ENCODE measurements around the gene PDE2A.

Gene PDE2A

GRCh38 chr11:72709478-72710238 lies 35.4 kb upstream of the PDE2A start:
- no CpG with 5 or more reads among the region's 20 CpGs for WGBS (ENCODE audit: extremely low coverage, insufficient coverage, insufficient read length)
- no peak overlapping the region for H3K4ac ChIP-seq (ENCODE audit: low read depth, low read length)
- no peak overlapping the region for H2BK12ac ChIP-seq (ENCODE audit: low read length)
- no peak overlapping the region for H3K4me3 ChIP-seq (ENCODE audit: low read depth, low read length)
- no peaks in the 10 kb centered on the region for H3K9me3 ChIP-seq (ENCODE audit: insufficient read depth, low read depth, low read length)
- H3K79me1 ChIP-seq (ENCODE audit: low read length), result no peaks in the 10 kb centered on the region
- H3K18ac ChIP-seq (ENCODE audit: low read length), result no peak overlapping the region
- H4K8ac ChIP-seq (ENCODE audit: low read depth, low read length), result no peak overlapping the region
- peaks cover 14 to 18% of the 10 kb centered on the region in 2 experiments for H3K4me1 ChIP-seq (ENCODE audit: control insufficient read depth in 1 of 2, insufficient read depth in 2 of 2, low read length in 2 of 2)
- H3K27ac ChIP-seq (ENCODE audit: low read depth, low read length), result no peak overlapping the region
- H3K23ac ChIP-seq (ENCODE audit: low read length), result no peak overlapping the region
- H3K27me3 ChIP-seq (ENCODE audit: insufficient read depth, low read length), result no peaks in the 10 kb centered on the region
- no peak overlapping the region for H4K12ac ChIP-seq (ENCODE audit: low read depth, low read length)
- peaks cover 3% of the 10 kb centered on the region for H3K79me2 ChIP-seq (ENCODE audit: control insufficient read depth, insufficient read depth, low read length, poor library complexity)
- no peak for DNase-seq
- no peak overlapping the region for H4K91ac ChIP-seq (ENCODE audit: low read depth, low read length)
- H2BK120ac ChIP-seq (ENCODE audit: insufficient read depth, low read length, poor library complexity), result no peak overlapping the region
- H3K4me2 ChIP-seq (ENCODE audit: low read length), result no peak overlapping the region
- H3K36me3 ChIP-seq (ENCODE audit: control insufficient read depth in 1 of 2, insufficient read depth in 2 of 2, low read length in 2 of 2), result peaks cover 7 to 18% of the 10 kb centered on the region in 2 experiments
- no peak overlapping the region for H3K14ac ChIP-seq (ENCODE audit: low read length)
- no peak overlapping the region for H2AK5ac ChIP-seq (ENCODE audit: low read length)
- H3K9ac ChIP-seq (ENCODE audit: low read length), result no peak overlapping the region
- H2AFZ ChIP-seq (ENCODE audit: insufficient read depth, low read length, poor library complexity), result no peak overlapping the region
- no peak overlapping the region for H2BK5ac ChIP-seq (ENCODE audit: low read depth, low read length, poor library complexity)

DNA sequence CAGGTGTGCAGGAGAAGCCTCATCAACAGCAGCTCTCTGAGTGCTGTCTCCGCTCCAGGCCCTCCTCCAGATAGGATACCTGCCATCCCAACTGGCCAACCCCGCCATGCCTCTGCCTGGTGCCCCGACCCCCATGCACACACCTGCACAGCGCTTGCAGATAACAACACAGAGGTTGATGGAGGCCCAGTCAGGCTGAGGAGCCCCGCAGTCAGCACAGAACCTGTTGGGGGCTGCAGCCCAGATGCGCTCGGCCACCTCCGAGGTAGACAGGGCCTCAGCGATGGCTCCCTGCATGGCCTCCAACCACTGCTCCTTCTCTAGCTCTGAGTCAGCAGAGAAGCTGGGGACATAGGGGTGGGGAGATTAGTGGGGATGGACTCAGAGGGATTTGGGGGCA lies 32.8 kb upstream of the PDE2A start:
- H3K27me3 ChIP-seq (ENCODE audit: insufficient read depth, low read length), result no peaks in the 10 kb centered on the region
- peaks cover 7 to 18% of the 10 kb centered on the region in 2 experiments for H3K36me3 ChIP-seq (ENCODE audit: control insufficient read depth in 1 of 2, insufficient read depth in 2 of 2, low read length in 2 of 2)
- no peak overlapping the region for H3K14ac ChIP-seq (ENCODE audit: low read length)
- H4K12ac ChIP-seq (ENCODE audit: low read depth, low read length), result no peak overlapping the region
- peak overlapping the region; percentile 23 for H3K4me3 ChIP-seq (ENCODE audit: low read depth, low read length)
- no peak overlapping the region for H3K27ac ChIP-seq (ENCODE audit: low read depth, low read length)
- H3K9ac ChIP-seq (ENCODE audit: low read length), result no peak overlapping the region
- no peak overlapping the region for H2BK120ac ChIP-seq (ENCODE audit: insufficient read depth, low read length, poor library complexity)
- no peak overlapping the region for H4K8ac ChIP-seq (ENCODE audit: low read depth, low read length)
- no peak overlapping the region for H3K4me2 ChIP-seq (ENCODE audit: low read length)
- no peaks in the 10 kb centered on the region for H3K9me3 ChIP-seq (ENCODE audit: insufficient read depth, low read depth, low read length)
- H3K4ac ChIP-seq (ENCODE audit: low read depth, low read length), result no peak overlapping the region
- no peaks in the 10 kb centered on the region for H3K79me1 ChIP-seq (ENCODE audit: low read length)
- no peak overlapping the region for H3K18ac ChIP-seq (ENCODE audit: low read length)
- H4K91ac ChIP-seq (ENCODE audit: low read depth, low read length), result no peak overlapping the region
- no CpG with 5 or more reads among the region's 9 CpGs for WGBS (ENCODE audit: extremely low coverage, insufficient coverage, insufficient read length)
- peaks cover 3 to 12% of the 10 kb centered on the region in 2 experiments for H3K4me1 ChIP-seq (ENCODE audit: control insufficient read depth in 1 of 2, insufficient read depth in 2 of 2, low read length in 2 of 2)
- H2BK5ac ChIP-seq (ENCODE audit: low read depth, low read length, poor library complexity), result no peak overlapping the region
- no peak overlapping the region for H2AFZ ChIP-seq (ENCODE audit: insufficient read depth, low read length, poor library complexity)
- H2BK12ac ChIP-seq (ENCODE audit: low read length), result no peak overlapping the region
- H2AK5ac ChIP-seq (ENCODE audit: low read length), result no peak overlapping the region
- no peak for DNase-seq
- H3K23ac ChIP-seq (ENCODE audit: low read length), result no peak overlapping the region
- no peaks in the 10 kb centered on the region for H3K79me2 ChIP-seq (ENCODE audit: control insufficient read depth, insufficient read depth, low read length, poor library complexity)

DNA sequence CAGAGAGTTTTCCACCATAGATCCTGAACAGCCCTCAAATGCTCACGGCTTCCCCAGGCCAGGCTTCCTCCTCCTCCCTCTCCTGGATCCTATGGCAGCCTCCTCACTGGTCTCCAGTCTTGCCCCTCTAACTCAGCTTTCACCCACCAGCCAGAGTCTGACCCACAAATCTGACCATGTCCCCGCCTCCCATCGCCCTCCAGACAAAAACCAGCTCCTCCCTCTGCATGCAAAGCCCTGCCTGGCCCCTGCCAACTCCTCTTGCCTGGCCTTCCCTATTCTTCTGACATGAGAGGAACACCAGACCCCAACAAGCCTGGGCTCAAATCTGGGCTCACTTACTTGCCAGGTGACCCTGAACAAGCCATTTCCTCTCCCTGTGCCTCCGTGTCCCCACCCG lies 32.4 kb upstream of the PDE2A start:
- Histone ChIP-seq H3K4me2 (ENCODE audit: low read length) (no peak overlapping the region), H3K79me2 (ENCODE audit: control insufficient read depth, insufficient read depth, low read length, poor library complexity) (no peaks in the 10 kb centered on the region), H3K18ac (ENCODE audit: low read length) (no peak overlapping the region), H3K27ac (ENCODE audit: low read depth, low read length) (no peak overlapping the region), H2AK5ac (ENCODE audit: low read length) (no peak overlapping the region), H2BK5ac (ENCODE audit: low read depth, low read length, poor library complexity) (no peak overlapping the region), H3K79me1 (ENCODE audit: low read length) (no peaks in the 10 kb centered on the region), H3K36me3 (ENCODE audit: control insufficient read depth in 1 of 2, insufficient read depth in 2 of 2, low read length in 2 of 2) (peaks cover 7 to 18% of the 10 kb centered on the region in 2 experiments), H3K27me3 (ENCODE audit: insufficient read depth, low read length) (no peaks in the 10 kb centered on the region), H3K9me3 (ENCODE audit: insufficient read depth, low read depth, low read length) (no peaks in the 10 kb centered on the region), H3K23ac (ENCODE audit: low read length) (no peak overlapping the region), H3K4ac (ENCODE audit: low read depth, low read length) (no peak overlapping the region), H4K91ac (ENCODE audit: low read depth, low read length) (no peak overlapping the region), H4K8ac (ENCODE audit: low read depth, low read length) (no peak overlapping the region), H2BK12ac (ENCODE audit: low read length) (no peak overlapping the region), H3K9ac (ENCODE audit: low read length) (no peak overlapping the region), H2BK120ac (ENCODE audit: insufficient read depth, low read length, poor library complexity) (no peak overlapping the region), H3K4me1 (ENCODE audit: control insufficient read depth in 1 of 2, insufficient read depth in 2 of 2, low read length in 2 of 2) (peaks cover 2 to 11% of the 10 kb centered on the region in 2 experiments), H4K12ac (ENCODE audit: low read depth, low read length) (no peak overlapping the region), H3K14ac (ENCODE audit: low read length) (no peak overlapping the region), H3K4me3 (ENCODE audit: low read depth, low read length) (peak overlapping the region; percentile 23), H2AFZ (ENCODE audit: insufficient read depth, low read length, poor library complexity) (no peak overlapping the region)
- no CpG with 5 or more reads among the region's 5 CpGs for WGBS (ENCODE audit: extremely low coverage, insufficient coverage, insufficient read length)
- no peak for DNase-seq

DNA sequence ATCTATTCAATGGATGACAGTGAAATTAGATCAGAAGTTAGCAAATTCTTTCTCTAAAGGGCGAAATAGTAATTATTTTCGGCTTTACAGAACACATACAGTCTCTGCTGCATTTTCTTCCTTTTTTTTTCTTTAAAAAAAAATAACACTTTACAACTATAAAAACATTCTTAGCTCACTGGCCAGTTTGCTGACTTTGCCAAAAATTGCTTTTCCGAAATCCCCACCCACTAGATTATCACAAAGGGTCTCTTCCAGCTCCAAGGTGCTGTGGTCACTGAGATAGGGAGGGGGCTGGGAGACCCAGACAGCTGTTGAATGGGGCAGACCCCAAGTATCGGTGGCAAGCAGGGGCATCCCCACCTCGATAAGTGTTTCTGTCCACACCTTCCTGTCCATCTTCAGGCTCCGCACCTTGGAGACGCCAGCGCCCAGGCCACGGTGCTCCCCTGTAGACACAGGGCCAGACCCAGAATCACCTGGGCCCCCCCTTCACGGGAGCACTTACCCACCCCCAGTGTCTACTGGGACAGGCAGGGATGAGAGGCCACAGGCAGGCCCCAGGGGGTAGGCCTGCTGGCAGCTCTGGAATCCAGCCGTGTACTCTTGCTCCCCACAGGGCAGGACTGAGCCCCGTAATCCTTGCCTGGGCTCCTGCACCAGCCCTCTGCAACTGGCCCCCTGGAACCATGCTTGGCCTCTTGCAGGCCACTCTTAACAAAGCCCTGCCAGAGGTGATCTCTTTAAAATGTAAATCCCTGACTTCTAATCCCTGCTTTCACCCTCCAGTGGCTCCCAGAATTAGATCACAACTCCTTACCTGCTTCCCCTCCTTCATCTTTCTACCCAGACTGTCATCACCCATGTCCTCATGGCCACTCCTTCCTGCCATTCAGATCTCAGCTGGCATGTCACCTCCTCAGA lies 31.5 kb upstream of the PDE2A start:
- Histone ChIP-seq H4K12ac (ENCODE audit: low read depth, low read length) (no peak overlapping the region), H3K18ac (ENCODE audit: low read length) (no peak overlapping the region), H3K9ac (ENCODE audit: low read length) (no peak overlapping the region), H3K9me3 (ENCODE audit: insufficient read depth, low read depth, low read length) (no peaks in the 10 kb centered on the region), H3K79me1 (ENCODE audit: low read length) (no peaks in the 10 kb centered on the region), H3K4ac (ENCODE audit: low read depth, low read length) (no peak overlapping the region), H2BK120ac (ENCODE audit: insufficient read depth, low read length, poor library complexity) (no peak overlapping the region), H3K23ac (ENCODE audit: low read length) (no peak overlapping the region), H2AFZ (ENCODE audit: insufficient read depth, low read length, poor library complexity) (no peak overlapping the region), H2BK5ac (ENCODE audit: low read depth, low read length, poor library complexity) (no peak overlapping the region), H4K8ac (ENCODE audit: low read depth, low read length) (no peak overlapping the region), H4K91ac (ENCODE audit: low read depth, low read length) (no peak overlapping the region), H3K36me3 (ENCODE audit: control insufficient read depth in 1 of 2, insufficient read depth in 2 of 2, low read length in 2 of 2) (peaks cover 7 to 14% of the 10 kb centered on the region in 2 experiments), H2BK12ac (ENCODE audit: low read length) (no peak overlapping the region), H2AK5ac (ENCODE audit: low read length) (no peak overlapping the region), H3K4me2 (ENCODE audit: low read length) (no peak overlapping the region), H3K27me3 (ENCODE audit: insufficient read depth, low read length) (no peaks in the 10 kb centered on the region), H3K4me3 (ENCODE audit: low read depth, low read length) (no peak overlapping the region), H3K79me2 (ENCODE audit: control insufficient read depth, insufficient read depth, low read length, poor library complexity) (no peaks in the 10 kb centered on the region), H3K4me1 (ENCODE audit: control insufficient read depth in 1 of 2, insufficient read depth in 2 of 2, low read length in 2 of 2) (peaks cover 2 to 11% of the 10 kb centered on the region in 2 experiments), H3K27ac (ENCODE audit: low read depth, low read length) (no peak overlapping the region), H3K14ac (ENCODE audit: low read length) (no peak overlapping the region)
- no peak for DNase-seq
- no CpG with 5 or more reads among the region's 12 CpGs for WGBS (ENCODE audit: extremely low coverage, insufficient coverage, insufficient read length)
